GM23248 (cell line): ENCODE measurements around the gene EEF1AKMT4.

Source experiments
- EZH2 ChIP-seq: fragments of 200-600 bp; sonication (generic); IDR thresholded peaks from 2 replicates; pipeline ENCODE4 v1.6.1; 2018; ENCODE audit warnings: antibody characterized with exemption, mild to moderate bottlenecking; ENCODE audit not compliant: insufficient read depth, poor library complexity, severe bottlenecking
- EZH2phosphoT487 ChIP-seq: fragments of 200-600 bp; sonication (generic); IDR thresholded peaks from 2 replicates; pipeline ENCODE4 v1.6.1; 2018; ENCODE audit warnings: antibody characterized with exemption, moderate library complexity, mild to moderate bottlenecking, low read depth; ENCODE audit not compliant: insufficient read depth

DNA sequence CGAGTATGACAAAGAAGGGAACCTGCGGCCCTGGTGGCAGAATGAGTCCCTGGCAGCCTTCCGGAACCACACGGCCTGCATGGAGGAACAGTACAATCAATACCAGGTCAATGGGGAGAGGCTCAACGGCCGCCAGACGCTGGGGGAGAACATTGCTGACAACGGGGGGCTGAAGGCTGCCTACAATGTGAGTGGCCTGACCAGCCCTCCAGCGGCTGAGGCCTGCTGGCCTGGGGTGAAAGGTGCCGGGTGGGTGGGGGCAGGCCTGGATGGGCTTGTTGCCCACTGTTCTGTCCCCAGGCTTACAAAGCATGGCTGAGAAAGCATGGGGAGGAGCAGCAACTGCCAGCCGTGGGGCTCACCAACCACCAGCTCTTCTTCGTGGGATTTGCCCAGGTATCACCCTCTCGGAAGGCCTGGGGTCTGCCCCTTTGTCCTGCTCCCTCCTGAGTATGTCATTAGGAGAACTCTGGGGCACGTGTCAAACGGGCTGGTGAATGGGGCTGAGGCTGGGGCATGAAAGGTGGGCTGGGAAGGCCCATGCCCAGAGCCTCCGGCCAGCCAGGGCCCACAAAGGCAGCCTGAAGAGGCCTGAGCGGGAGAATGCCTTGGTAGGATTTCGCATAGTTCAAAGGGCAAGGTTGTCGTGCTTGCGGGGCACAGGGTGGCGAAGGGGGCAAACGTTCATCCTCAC is 41.7 kb downstream of the EEF1AKMT4 start:
- no peak for TF ChIP-seq EZH2
- no peak for TF ChIP-seq EZH2phosphoT487
